ENCODE data around the gene CORO6.

DNA sequence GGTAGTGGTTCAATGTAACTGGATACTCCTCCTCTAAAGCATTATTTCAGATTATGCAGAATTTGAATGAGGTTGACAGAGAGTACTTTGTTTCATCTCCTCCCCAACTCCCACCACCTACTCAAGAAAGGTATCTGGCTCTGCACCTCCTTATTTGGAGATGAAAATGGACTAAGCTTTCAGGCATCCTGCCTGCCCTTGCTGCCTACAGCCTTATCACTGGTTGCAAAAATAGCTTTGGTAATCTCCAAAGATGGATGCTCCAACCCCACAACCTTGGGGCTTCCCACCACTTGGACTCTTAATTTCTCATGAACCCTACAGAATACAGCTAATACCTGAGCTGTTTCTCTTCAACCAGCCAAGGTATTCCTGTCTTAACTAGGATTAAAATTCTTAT lies 45.3 kb upstream of the CORO6 start:
- TF ChIP-seq POLR2A (IDR thresholded peaks at IDR 0.05) (no peak), CTCF (IDR thresholded peaks at IDR 0.05) (no peak), EP300 (IDR thresholded peaks at IDR 0.05) (no peak)
